ENCODE results near the gene GPBP1.

GPBP1 gene

DNA sequence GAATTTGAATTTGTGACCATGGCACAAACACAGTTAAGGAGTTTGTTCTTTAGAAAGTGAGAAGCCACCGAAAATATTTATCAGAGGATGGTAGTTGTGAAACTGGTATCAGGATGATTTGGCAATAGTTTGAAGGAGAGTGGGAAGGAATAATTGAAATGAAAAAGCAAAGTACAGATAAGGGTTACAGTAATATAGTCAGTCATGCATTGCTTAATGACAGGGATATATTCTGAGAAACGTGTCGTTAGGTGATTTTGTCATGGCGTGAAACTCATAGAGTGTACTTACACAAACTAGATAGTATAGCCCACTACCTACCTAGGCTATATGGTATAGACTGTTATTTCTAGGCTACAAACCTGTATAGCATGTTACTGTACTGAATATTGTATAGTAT lies 84.2 kb downstream of the GPBP1 start:
- H2AFZ ChIP-seq (ENCODE audit: insufficient read depth, low read length, poor library complexity): no peak overlapping the region
- H4K91ac ChIP-seq (ENCODE audit: low read depth, low read length): no peak overlapping the region
- no peaks in the 10 kb centered on the region for H3K27me3 ChIP-seq (ENCODE audit: insufficient read depth, low read length)
- H3K4me3 ChIP-seq (ENCODE audit: low read depth, low read length): no peak overlapping the region
- H3K4me2 ChIP-seq (ENCODE audit: low read length): no peak overlapping the region
- no peak overlapping the region for H3K23ac ChIP-seq (ENCODE audit: low read length)
- H4K8ac ChIP-seq (ENCODE audit: low read depth, low read length): no peak overlapping the region
- H2BK12ac ChIP-seq (ENCODE audit: low read length): no peak overlapping the region
- H3K4me1 ChIP-seq (ENCODE audit: control insufficient read depth in 1 of 2, insufficient read depth in 2 of 2, low read length in 2 of 2): no peaks in the 10 kb centered on the region
- H4K12ac ChIP-seq (ENCODE audit: low read depth, low read length): no peak overlapping the region
- peaks cover 16 to 17% of the 10 kb centered on the region in 2 experiments for H3K36me3 ChIP-seq (ENCODE audit: control insufficient read depth in 1 of 2, insufficient read depth in 2 of 2, low read length in 2 of 2)
- no peak overlapping the region for H2AK5ac ChIP-seq (ENCODE audit: low read length)
- H3K9ac ChIP-seq (ENCODE audit: low read length): no peak overlapping the region
- H2BK120ac ChIP-seq (ENCODE audit: insufficient read depth, low read length, poor library complexity): no peak overlapping the region
- H3K4ac ChIP-seq (ENCODE audit: low read depth, low read length): no peak overlapping the region
- H2BK5ac ChIP-seq (ENCODE audit: low read depth, low read length, poor library complexity): no peak overlapping the region
- peak in 1 of 2 donors; percentile 17 for DNase-seq
- no peaks in the 10 kb centered on the region for H3K79me1 ChIP-seq (ENCODE audit: low read length)
- WGBS (ENCODE audit: extremely low coverage, insufficient coverage, insufficient read length): no CpG with 5 or more reads among the region's 4 CpGs
- H3K27ac ChIP-seq (ENCODE audit: low read depth, low read length): no peak overlapping the region
- no peak overlapping the region for H3K14ac ChIP-seq (ENCODE audit: low read length)
- H3K9me3 ChIP-seq (ENCODE audit: insufficient read depth, low read depth, low read length): no peaks in the 10 kb centered on the region
- H3K18ac ChIP-seq (ENCODE audit: low read length): no peak overlapping the region
- no peaks in the 10 kb centered on the region for H3K79me2 ChIP-seq (ENCODE audit: control insufficient read depth, insufficient read depth, low read length, poor library complexity)

DNA sequence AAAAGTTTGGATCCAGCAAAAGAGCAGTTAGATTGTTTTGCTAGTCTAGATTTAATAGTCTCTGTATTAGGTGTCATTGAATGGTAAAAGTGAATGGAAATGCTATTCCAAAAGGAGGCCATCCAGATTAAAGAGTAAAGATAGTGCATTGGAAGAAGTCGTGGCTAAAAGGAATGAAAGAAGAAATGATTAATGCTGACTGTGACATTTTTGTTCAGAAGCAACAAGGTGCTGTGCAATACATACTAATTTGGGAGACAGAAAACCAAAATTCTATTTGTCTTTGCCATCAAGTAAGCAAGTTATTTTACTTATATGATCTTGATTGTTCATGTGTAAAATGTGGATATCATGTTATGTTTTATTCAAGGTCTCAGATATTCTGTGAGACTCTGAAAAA lies 85.1 kb downstream of the GPBP1 start:
- Histone ChIP-seq H2BK120ac (ENCODE audit: insufficient read depth, low read length, poor library complexity) (no peak overlapping the region), H2AFZ (ENCODE audit: insufficient read depth, low read length, poor library complexity) (no peak overlapping the region), H3K4ac (ENCODE audit: low read depth, low read length) (no peak overlapping the region), H2AK5ac (ENCODE audit: low read length) (no peak overlapping the region), H4K8ac (ENCODE audit: low read depth, low read length) (no peak overlapping the region), H3K23ac (ENCODE audit: low read length) (no peak overlapping the region), H3K18ac (ENCODE audit: low read length) (no peak overlapping the region), H4K12ac (ENCODE audit: low read depth, low read length) (no peak overlapping the region), H2BK12ac (ENCODE audit: low read length) (no peak overlapping the region), H3K27me3 (ENCODE audit: insufficient read depth, low read length) (no peaks in the 10 kb centered on the region), H3K14ac (ENCODE audit: low read length) (no peak overlapping the region), H3K4me2 (ENCODE audit: low read length) (no peak overlapping the region), H3K79me2 (ENCODE audit: control insufficient read depth, insufficient read depth, low read length, poor library complexity) (no peaks in the 10 kb centered on the region), H3K9me3 (ENCODE audit: insufficient read depth, low read depth, low read length) (no peaks in the 10 kb centered on the region), H3K4me1 (ENCODE audit: control insufficient read depth in 1 of 2, insufficient read depth in 2 of 2, low read length in 2 of 2) (no peaks in the 10 kb centered on the region), H3K9ac (ENCODE audit: low read length) (no peak overlapping the region), H2BK5ac (ENCODE audit: low read depth, low read length, poor library complexity) (no peak overlapping the region), H3K27ac (ENCODE audit: low read depth, low read length) (no peak overlapping the region), H3K4me3 (ENCODE audit: low read depth, low read length) (no peak overlapping the region), H3K36me3 (ENCODE audit: control insufficient read depth in 1 of 2, insufficient read depth in 2 of 2, low read length in 2 of 2) (peaks cover 12 to 15% of the 10 kb centered on the region in 2 experiments), H4K91ac (ENCODE audit: low read depth, low read length) (no peak overlapping the region), H3K79me1 (ENCODE audit: low read length) (no peaks in the 10 kb centered on the region)
- no peak for DNase-seq
- WGBS (ENCODE audit: extremely low coverage, insufficient coverage, insufficient read length): no CpG with 5 or more reads among the region's 1 CpG

- Histone ChIP-seq H3K9me3 (ENCODE audit: insufficient read depth, low read depth, low read length) (no peaks in the 10 kb centered on the region), H3K36me3 (ENCODE audit: control insufficient read depth in 1 of 2, insufficient read depth in 2 of 2, low read length in 2 of 2) (peaks cover 8 to 10% of the 10 kb centered on the region in 2 experiments), H3K79me2 (ENCODE audit: control insufficient read depth, insufficient read depth, low read length, poor library complexity) (no peaks in the 10 kb centered on the region), H2AFZ (ENCODE audit: insufficient read depth, low read length, poor library complexity) (no peak overlapping the region), H3K4me2 (ENCODE audit: low read length) (no peak overlapping the region), H3K14ac (ENCODE audit: low read length) (no peak overlapping the region), H3K27ac (ENCODE audit: low read depth, low read length) (no peak overlapping the region), H3K27me3 (ENCODE audit: insufficient read depth, low read length) (no peaks in the 10 kb centered on the region), H3K4me1 (ENCODE audit: control insufficient read depth in 1 of 2, insufficient read depth in 2 of 2, low read length in 2 of 2) (no peaks in the 10 kb centered on the region), H4K12ac (ENCODE audit: low read depth, low read length) (no peak overlapping the region), H3K23ac (ENCODE audit: low read length) (no peak overlapping the region), H3K79me1 (ENCODE audit: low read length) (no peaks in the 10 kb centered on the region), H3K4ac (ENCODE audit: low read depth, low read length) (no peak overlapping the region), H3K4me3 (ENCODE audit: low read depth, low read length) (no peak overlapping the region), H3K18ac (ENCODE audit: low read length) (no peak overlapping the region), H2BK5ac (ENCODE audit: low read depth, low read length, poor library complexity) (no peak overlapping the region), H3K9ac (ENCODE audit: low read length) (no peak overlapping the region), H4K91ac (ENCODE audit: low read depth, low read length) (no peak overlapping the region), H4K8ac (ENCODE audit: low read depth, low read length) (no peak overlapping the region), H2AK5ac (ENCODE audit: low read length) (no peak overlapping the region), H2BK120ac (ENCODE audit: insufficient read depth, low read length, poor library complexity) (no peak overlapping the region), H2BK12ac (ENCODE audit: low read length) (no peak overlapping the region)
- no peak for DNase-seq
Observed at GRCh38 chr5:57259704-57260103, 85.8 kb downstream of the GPBP1 start.

DNA sequence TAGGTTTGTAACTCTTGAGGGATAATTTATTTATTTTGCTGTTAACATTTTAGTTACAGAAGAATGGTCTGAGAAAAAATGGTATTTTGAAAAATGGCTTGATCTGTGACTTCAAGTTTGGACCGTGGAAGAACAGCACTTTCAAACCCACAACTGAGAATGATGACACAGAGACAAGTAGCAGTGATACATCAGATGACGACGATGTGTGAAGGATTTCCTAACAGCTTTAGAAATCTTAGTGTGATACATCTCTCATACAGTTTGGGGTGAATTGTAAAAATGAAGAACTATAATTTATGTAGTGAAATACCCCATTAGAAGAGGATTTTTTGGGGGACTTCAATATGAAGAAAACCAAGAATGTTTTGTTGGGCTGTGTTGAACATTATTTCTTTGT lies 88.7 kb downstream of the GPBP1 start:
- H3K36me3 ChIP-seq (ENCODE audit: control insufficient read depth in 1 of 2, insufficient read depth in 2 of 2, low read length in 2 of 2): peaks cover 2 to 7% of the 10 kb centered on the region in 2 experiments
- H3K27ac ChIP-seq (ENCODE audit: low read depth, low read length): no peak overlapping the region
- no peak overlapping the region for H2BK5ac ChIP-seq (ENCODE audit: low read depth, low read length, poor library complexity)
- no peak overlapping the region for H3K9ac ChIP-seq (ENCODE audit: low read length)
- no peaks in the 10 kb centered on the region for H3K79me2 ChIP-seq (ENCODE audit: control insufficient read depth, insufficient read depth, low read length, poor library complexity)
- H4K91ac ChIP-seq (ENCODE audit: low read depth, low read length): no peak overlapping the region
- no peak overlapping the region for H3K14ac ChIP-seq (ENCODE audit: low read length)
- no peak overlapping the region for H4K12ac ChIP-seq (ENCODE audit: low read depth, low read length)
- no peaks in the 10 kb centered on the region for H3K79me1 ChIP-seq (ENCODE audit: low read length)
- H2AFZ ChIP-seq (ENCODE audit: insufficient read depth, low read length, poor library complexity): no peak overlapping the region
- H3K18ac ChIP-seq (ENCODE audit: low read length): no peak overlapping the region
- no peak overlapping the region for H3K23ac ChIP-seq (ENCODE audit: low read length)
- H3K4ac ChIP-seq (ENCODE audit: low read depth, low read length): no peak overlapping the region
- DNase-seq: no peak
- no peak overlapping the region for H2BK12ac ChIP-seq (ENCODE audit: low read length)
- no peaks in the 10 kb centered on the region for H3K9me3 ChIP-seq (ENCODE audit: insufficient read depth, low read depth, low read length)
- no peak overlapping the region for H2BK120ac ChIP-seq (ENCODE audit: insufficient read depth, low read length, poor library complexity)
- no peak overlapping the region for H3K4me2 ChIP-seq (ENCODE audit: low read length)
- H3K4me3 ChIP-seq (ENCODE audit: low read depth, low read length): no peak overlapping the region
- H3K27me3 ChIP-seq (ENCODE audit: insufficient read depth, low read length): no peaks in the 10 kb centered on the region
- H3K4me1 ChIP-seq (ENCODE audit: control insufficient read depth in 1 of 2, insufficient read depth in 2 of 2, low read length in 2 of 2): no peaks in the 10 kb centered on the region
- H4K8ac ChIP-seq (ENCODE audit: low read depth, low read length): no peak overlapping the region
- no peak overlapping the region for H2AK5ac ChIP-seq (ENCODE audit: low read length)
- WGBS (ENCODE audit: extremely low coverage, insufficient coverage, insufficient read length): no CpG with 5 or more reads among the region's 3 CpGs
